CD4-positive, alpha-beta T cell treated with Interleukin-17A for 4 hours (primary cell): ENCODE results near the gene RAB8A.

Source experiments
- DNase-seq: peaks from one replicate; pipeline ENCODE4 v3.0.0-alpha.2; 2020; ENCODE audit warnings: mixed read lengths

The RAB8A gene

DNA sequence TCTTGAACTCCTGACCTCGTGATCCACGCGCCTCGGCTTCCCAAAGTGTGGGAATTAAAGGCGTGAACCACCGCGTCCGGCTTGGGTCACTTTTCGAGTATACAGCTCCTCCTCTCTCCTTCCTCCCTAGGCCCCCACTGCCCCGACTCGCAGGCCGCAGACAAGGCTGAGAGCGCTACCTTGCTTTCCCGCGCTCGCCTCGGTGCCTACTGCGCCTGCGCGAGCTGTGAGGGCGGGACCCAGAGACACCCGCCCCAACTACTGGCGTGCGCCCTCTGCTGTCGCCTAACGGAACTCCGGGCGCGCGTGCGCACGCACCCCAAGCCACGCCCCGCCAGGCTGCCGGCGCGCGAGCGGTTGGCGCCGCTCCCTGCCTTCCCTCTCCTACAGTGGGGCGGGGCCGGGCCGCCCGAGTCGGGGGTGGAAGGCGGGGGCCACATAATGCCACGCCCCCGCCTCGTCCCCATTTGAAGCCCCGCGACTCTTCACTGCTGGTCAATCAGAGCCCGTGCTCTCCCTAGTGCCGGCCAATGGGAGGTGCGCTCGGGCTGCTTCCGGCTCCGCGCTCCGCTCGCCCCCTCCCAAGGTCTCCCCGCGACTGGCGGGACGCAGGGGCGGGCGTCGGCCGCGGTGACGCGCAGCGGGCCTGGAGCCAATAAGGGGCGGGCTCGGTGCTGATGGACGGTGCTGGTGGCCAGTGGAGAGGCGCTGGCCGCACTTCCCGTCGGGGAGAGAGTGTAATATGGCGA is at the start of gene RAB8A:
RAB8A (plus strand) TSS at position 730 of the 749 bp plus-strand sequence; CDS start at position 743, 13 bp downstream.
- peak; percentile 97 for DNase-seq

DNA sequence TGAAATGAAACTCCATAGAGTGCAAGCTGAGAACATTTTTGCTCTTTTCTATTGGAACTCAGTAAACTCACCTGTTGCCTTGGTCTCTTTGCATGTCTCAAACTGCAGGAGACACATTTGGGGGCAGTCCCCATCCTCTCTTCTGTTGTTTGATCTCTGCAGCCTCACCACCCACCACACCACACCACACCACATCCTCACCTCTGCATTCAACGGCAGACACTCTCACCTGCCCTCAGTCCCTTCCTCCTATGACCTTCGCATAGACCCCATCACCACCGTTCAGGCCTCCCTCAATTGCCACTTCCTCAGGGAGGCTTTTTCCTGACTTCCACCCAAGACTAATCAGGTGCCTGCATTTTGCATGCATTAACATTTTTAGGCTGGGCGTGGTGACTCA is 49.7 kb upstream of the RAB8A start:
- DNase-seq = no peak

DNA sequence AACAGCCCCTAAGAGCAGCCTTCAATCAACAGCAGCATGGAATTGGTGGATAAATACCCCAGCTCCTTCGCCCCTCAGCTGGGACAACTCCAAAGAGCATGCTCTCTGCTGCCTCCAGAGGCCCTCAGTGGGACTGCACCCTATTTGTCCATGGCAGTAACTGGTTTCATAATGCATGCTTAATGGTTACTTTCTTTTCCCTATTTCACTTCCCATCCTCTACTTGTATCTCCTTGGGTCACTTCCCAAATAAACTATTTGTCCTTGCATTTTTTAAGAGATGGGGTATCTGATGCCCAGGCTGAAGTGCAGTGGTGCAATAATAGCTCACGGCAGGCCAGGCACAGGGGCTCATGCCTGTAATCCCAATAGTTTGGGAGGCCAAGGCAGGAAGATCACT is 48.9 kb upstream of the RAB8A start:
- peak; percentile 80 for DNase-seq

DNA sequence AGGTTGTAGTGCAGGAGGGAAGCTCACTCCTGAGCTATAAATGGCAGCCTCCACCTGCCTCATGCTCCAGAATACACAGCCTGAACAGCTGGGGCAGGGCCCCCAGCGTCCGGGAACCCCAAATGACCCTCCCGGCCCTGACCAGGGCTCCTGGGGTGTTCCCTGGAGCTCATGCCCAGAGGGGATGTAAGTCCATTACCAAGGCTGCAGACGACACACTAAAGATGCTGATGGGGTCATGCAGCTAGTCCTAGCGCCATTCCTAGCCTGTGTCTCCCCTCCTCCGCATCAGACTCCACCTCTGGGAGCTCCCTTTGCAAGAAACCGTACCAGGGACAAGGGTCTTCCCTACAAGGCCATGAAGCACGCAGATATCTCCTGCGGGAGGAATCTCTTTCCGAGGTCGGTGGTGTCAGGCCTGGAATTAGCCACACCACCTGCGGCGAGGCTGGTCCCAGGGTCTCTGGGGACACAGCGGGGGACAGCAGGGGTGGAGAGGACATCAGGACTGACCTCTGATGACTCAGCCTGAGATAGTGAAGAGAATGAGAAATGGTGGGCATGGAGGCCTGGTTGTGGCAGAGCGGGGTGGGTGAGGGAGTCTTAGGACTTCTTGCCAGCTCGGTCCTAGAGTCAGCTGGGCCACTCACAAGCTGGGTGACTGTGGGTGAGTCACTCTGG is 47.3 kb upstream of the RAB8A start:
- DNase-seq = no peak

DNA sequence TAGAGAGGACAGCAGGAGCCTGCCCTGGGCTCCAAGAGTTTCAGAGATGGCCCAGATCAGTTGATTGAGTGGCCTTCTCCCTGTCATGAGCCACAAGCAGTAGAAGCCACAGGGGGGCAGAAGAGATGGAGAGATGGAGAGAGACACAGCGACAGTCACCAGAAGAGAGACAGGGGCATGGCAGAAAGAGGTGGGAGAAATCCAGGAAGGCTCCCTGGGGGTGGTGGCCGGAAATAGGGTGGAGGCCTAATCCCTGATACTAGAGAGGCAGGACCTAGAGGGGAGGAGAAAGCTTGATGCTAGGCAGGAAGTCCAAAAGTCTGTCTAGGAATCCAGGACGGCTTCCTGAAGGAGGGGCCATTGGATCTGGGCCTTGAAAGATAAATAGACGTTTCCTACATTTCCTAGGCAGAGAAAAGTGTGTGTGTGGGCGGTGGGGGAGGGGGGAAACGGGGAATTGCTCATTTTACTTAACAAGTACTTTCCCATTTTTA is 45.0 kb upstream of the RAB8A start:
- peak; percentile 69 for DNase-seq

DNA sequence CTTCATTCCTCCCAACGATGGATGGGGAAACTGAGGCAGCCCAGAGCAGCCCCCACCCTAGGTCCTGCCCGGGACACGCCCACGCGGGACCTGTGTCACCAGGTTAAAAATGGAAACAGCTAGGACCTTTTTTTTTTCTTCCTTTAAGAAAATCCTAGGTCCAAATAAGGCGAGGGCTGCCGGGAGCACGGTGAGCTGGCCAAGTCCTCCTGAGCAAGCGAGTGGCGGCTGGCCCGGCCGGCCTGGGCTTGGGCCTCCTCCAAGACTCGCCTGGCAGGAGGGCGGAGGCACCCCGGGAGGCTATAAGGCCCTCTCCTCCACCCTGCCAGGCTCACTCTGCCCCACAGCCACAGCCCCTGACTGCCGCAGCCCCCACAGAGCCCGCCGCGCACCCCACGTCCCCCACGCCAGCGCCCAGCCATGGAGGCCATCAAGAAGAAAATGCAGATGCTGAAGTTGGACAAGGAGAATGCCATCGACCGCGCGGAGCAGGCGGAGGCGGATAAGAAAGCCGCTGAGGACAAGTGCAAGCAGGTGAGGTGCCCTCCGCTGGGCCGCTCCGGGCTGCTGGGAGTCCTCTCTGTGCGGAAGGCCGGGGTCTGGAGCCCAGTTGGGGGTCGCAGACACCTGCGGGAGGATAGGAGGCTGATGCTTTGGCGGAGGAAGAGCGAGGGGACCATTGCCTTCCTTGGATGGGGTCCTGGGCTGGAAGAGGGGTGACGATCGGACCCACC is 44.3 kb upstream of the RAB8A start:
- DNase-seq = no peak

DNA sequence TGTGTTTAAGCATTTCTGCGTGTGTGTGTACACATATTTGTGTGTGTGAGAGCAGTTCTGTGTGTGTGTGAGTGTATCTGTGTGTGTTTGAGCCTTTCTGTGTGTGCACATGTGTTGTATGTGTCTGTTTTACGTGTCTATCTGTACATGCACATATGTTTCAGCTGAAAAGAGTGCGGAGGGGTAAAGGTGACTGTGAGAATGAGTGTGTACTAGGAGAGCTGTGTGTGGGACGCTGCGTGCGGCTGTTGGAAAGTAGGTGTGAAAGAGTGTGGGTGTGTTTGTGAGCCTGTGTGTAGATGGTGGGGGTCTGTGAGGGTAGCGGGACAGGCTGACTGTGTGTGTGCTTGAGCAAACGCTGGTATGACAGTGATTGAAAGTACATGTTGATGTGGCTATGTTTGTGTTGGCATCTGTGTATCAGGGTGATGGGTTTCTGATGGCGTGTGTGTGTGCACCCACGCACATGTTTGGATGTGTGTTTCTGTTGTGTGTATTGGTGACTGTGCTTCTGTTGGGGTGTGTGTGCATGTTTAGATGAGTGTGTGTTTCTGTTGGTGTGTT is 42.9 kb upstream of the RAB8A start:
- no peak for DNase-seq

DNA sequence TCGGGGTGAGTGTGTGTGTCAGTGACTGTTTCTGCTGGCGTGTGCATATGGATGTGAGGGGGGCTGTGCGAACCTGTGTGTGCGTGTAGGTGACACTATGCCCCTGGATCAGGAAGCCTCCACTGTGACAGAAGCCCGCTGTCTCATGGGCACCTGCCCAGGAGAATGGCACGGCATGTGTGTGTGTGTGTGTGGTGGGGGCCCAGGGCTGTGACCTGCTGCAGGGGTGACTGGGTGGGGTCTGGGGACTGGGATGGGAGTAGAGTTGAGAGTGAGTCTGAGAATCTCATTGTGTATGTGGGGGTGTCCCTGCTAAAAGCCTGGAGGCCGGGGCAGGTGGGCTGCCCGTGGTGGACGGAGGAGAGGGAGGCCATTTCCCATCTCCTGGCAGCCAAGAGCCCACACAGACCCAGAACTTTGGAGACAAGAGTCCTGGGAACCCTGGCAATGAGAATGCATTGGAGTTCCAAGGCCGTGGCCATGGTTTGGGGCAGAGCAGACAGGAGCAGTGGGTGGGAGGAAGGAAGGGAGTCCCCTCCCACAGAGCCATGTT is 41.8 kb upstream of the RAB8A start:
- peak; percentile 16 for DNase-seq

DNA sequence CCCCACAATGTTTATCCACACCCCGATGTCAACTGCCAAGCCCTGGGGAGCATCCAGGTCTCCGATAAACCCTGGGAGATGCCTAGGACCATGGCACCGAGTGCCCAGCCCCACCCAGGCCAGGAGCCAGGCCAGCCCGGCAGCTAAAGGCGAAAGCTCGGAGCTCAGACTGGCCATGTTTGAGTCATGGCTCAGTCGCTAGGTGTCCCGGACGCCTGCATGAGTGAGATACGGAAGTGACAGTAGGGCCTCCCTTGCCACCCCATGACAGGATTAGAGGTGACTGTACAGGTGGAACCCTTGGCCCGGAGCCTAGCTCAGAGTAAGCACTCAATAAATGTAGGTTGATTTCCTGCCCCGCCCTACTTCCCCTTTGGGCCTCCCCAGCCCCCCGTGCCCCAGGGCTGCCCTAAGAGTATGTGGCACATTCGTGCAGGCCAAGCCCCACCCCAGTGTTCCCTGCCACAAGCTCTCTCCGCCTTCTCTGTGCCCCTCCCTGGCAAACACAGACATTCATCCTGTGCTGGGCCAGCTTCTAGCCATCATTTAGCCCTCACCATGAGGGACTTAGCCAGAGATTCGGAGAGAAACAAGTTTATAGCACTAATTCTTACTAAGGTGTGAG is 41.2 kb upstream of the RAB8A start:
- DNase-seq = peak; percentile 95

DNA sequence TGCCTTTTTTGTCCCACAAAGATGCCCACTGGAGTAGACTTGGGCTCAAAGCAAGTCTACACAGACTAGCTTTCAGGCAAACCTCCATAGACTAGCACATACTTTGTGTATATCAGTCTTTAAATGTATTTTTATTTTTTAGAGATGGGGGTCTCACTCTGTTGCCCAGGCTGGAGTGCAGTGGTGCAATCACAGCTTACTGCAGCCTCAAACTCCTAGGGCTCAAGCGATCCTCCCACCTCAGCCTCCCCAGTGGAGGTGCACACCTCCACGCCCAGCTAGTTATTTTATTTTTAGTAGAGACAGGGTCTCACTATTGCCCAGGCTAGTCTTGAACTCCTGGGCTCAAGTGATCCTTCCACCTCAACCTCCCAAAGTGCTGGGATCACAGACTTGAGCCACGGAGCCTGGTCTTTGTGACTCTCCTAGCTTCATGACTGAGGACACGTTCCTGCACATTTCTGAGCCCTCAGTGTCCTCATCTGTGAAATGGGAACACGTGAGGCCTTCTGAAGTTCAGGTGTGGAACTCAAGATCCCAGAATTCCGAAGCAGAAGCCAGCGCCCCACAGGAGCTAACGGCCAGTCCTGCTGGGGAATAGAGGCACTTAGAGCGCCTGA is 40.5 kb upstream of the RAB8A start:
- no peak for DNase-seq

DNA sequence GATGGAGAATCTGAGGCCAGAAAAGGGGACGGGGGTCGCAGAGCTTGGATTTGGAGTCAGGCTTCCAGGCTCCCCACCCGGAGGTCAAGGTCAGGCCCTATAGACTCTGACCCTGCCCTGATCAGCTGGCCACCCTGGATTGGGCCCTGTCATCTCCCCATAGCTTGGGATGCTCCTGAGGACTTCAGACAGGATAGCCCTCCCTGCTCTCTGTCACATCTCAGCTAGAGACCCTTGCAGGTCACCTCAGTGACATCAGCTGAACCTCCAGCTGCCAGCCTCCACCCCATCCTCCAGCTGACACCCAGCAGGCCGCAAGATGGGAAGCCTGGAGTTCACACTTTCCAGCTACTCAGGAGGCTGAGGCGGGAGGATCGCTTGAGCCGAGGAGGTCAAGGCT is 38.2 kb upstream of the RAB8A start:
- no peak for DNase-seq

DNA sequence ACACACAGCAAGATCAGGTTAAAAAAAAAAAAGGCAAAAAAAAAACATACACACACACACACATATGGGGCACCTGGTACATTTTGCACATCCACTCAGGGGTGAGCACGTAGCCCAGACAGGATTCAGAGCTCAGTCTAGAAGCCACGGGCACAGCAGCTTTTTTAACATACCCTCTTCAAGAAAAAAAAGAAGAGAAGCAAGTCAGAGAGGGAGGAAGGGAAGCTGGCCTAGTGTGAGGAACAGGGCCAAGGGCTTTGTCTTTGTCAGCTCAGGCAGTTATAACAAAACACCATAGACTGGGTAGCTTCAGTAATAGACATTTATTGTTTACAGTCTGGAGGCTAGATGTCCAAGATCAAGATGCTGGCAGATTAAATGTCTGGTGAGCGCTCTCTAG is 37.7 kb upstream of the RAB8A start:
- peak; percentile 46 for DNase-seq

DNA sequence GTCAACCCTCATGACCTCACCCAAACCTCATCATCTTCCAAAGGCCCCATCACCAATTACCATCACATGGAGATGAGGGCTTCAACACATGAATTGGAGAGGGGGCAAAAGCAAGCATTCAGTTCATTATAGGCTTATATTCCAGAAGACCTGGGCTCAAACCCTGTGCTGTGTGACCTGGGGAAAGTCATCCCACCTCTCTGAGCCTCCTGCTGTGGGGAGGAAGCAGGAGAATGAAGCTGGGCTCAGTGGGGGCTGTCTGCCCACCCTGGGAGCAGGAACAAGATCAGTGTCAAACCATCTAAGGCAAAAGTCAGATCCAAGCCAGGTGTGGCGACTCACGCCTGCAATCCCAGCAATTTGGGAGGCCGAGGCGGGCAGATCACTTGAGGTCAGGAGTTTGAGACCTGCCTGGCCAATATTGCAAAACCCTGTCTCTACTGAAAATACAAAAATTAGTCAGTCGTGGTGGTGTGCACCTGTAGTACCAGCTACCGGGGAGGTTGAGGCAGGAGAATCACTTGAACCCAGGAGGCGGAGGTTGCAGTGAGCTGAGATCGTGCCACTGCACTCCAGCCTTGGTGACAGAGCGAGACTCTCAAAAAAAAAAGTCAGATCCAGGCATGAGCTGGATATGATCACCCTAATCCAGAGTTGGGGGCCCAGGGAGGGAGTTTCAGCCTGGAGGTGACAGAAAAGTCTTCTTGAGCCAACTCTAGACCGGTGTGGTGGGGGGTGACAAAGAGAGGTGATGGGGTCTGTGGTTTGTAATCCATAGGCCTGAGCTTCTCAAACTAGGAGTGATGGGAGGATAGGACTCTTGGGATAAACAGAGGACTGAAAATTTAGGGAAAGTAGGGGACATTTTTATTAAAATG is 37.0 kb upstream of the RAB8A start:
- DNase-seq = no peak

DNA sequence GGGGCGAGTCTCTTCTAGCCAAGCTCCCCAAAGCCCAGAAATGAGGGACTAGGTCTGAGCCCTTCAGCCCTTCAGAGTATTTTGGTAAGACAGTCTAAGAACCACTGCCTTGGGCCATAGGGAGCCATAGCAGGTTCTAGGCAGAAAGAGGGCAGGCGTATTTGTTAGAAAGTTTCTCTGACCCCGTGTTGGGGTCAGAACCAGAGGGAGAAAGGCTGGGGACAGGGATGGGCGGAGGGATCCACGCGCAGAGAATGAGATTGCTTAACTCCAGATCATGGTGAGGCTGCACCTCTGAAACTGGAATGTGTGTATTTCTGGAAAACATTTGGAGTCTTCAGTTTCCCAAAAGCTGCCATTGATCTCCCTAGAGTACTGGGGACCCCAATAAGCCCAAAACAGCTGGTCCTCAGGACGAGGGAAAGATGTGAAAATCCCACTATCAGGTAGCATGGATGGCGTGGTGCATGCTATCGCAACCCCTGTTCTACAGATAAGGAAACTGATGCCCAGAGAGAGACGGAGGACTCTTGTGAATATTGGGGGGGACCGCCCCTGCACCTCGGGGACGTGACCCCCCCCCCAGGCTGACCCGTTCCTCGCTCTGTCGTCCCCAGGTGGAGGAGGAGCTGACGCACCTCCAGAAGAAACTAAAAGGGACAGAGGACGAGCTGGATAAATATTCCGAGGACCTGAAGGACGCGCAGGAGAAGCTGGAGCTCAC is 36.1 kb upstream of the RAB8A start:
- DNase-seq = no peak

DNA sequence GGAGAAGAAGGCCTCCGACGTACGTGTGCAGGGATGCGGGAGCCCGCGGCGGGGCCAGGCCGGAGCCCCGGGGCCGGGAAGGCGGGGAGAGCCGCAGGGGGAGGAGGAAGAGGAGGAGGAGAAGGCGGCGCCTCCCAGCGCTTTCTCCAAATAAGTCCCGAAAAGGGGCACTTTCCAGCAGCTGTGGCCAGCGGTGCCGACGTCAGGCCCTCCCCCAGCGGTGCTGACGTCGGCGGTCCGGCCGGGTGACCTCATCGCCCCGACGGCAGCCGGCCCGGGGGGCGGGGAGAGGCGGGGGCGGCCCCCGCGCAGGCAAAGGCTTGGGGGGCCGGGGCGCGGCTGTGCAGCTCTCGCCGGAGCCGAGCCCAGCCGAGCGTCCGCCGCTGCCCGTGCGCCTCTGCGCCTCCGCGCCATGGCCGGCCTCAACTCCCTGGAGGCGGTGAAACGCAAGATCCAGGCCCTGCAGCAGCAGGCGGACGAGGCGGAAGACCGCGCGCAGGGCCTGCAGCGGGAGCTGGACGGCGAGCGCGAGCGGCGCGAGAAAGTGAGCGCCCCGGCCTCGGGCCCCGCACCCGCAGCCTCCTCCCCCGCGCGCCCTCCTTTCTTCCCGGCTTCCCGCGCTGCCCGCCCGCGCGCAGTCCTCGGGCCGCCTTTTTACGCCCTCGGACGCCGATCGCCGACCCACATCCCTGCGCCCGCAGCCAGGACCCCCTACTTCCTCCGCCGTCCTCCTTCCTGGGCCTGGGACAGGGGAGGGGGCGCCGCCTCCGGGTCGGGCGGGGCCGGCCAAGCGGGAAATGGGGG is 35.3 kb upstream of the RAB8A start, which contains the start of gene TPM4:
TPM4 (plus strand) TSS at position 342 of the 804 bp plus-strand sequence; CDS start at position 413, 71 bp downstream.
- peak; percentile 83 for DNase-seq

DNA sequence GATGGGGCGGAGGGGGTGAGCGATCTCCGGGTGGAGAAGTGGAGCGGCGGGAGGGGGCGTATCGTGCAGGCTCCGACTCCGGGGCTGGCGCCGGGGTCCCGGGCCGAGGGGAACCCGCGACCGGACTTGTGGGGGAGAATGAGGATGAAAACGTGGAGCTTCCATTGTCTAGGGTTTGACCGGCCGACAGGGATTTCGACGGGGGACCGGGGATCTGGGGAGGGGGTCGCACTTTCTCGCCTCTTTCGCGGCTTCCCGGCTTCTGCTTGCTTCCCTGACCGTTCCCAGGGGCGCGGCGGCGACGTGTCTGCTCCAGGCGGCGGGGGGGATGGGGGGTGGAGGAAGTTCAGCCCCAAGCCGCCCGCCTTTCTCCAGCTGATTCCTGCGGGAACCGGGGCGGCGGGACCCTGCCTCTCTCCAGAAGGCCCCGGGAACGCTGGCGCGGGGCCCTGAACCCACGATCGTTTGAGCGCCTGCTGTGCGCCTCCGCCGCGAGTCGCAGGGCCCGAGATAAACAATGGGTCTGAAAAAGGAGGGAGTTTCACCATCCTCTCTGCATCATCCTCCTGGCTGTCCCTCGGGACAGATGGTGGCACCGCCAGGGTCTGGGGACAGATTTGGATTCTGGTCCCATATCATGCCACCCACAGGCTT is 34.6 kb upstream of the RAB8A start:
- peak; percentile 55 for DNase-seq

DNA sequence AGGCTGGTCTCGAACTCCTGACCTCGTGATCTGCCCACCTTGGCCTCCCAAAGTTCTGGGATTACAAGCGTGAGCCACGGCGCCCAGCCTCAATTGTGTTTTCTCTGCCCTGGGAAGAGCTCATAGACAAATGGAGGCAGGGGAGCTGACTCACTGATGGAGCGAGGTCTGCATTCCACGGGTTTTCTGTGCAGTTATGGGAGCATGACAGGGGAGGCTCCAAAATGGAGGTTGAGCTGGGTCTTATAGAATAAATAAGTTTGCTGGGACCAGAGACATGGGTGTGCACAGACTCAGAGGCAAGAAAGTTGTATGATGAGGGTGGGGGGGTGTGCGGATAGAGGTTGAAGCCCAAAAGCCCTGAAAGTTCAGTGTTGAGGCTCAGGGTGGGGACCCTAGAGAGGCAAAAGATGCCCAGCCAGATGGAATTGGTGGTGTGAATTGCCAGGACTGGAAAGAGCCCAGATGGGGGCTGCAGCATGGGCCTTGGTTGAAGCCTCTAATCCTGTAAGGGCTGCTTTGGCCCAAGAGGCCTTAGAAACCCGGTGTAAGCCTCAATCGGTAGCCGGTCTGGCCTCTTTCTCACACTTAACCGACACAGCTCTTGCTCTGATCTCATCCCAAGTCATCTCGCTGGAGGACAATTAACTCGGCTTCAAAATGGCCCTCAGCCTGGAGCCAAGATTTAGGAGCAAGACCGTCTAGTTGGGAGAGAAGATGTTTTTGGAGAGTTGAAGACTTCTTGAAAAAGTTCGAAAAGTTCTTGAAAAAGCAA is 33.5 kb upstream of the RAB8A start:
- DNase-seq = peak; percentile 30
